ENCODE results near the gene RNU6-9.
A peak's percentile ranks its signal among the peaks of the same experiment; 100 is the strongest.
"Not testable (repeated sequence)": the region's sequence is repeated elsewhere in the genome, so short reads cannot be mapped to it uniquely, and the experiment has no call there.

RNU6-9 gene

GRCh38 chr19:892894-893689, at the start of gene RNU6-9, which contains the start of gene MED16:
Gene RNU6-9 (plus strand): TSS chr19:893484.
Gene MED16 (minus strand): TSS chr19:893187. CDS start chr19:891131, 2,056 bp downstream.
- Mint-ChIP-seq H3K4me1 (ENCODE audit: low read depth) (peaks cover 12% of the 10 kb centered on the region), H3K9me3 (no peaks in the 10 kb centered on the region), H3K4me3 (peak within 1 kb of the TSS; percentile 90), H3K27ac (peak within 1 kb of the TSS; percentile 99), H3K36me3 (ENCODE audit: low read depth) (peaks cover 26% of the 10 kb centered on the region), H3K27me3 (ENCODE audit: low read depth) (peaks cover 3% of the 10 kb centered on the region)
- peak; percentile 88 for DNase-seq (ENCODE audit: low spot score)

- DNase-seq (ENCODE audit: low spot score) = no peak
- no peak overlapping the region for H3K4me3 Mint-ChIP-seq
- no peak overlapping the region for H3K27ac Mint-ChIP-seq
- no peaks in the 10 kb centered on the region for H3K4me1 Mint-ChIP-seq (ENCODE audit: low read depth)
- H3K36me3 Mint-ChIP-seq (ENCODE audit: low read depth) = no peaks in the 10 kb centered on the region
- no peaks in the 10 kb centered on the region for H3K9me3 Mint-ChIP-seq
- peaks cover 16% of the 10 kb centered on the region for H3K27me3 Mint-ChIP-seq (ENCODE audit: low read depth)
Measured at GRCh38 chr19:843836-844545, 49.3 kb upstream of the RNU6-9 start.

DNA sequence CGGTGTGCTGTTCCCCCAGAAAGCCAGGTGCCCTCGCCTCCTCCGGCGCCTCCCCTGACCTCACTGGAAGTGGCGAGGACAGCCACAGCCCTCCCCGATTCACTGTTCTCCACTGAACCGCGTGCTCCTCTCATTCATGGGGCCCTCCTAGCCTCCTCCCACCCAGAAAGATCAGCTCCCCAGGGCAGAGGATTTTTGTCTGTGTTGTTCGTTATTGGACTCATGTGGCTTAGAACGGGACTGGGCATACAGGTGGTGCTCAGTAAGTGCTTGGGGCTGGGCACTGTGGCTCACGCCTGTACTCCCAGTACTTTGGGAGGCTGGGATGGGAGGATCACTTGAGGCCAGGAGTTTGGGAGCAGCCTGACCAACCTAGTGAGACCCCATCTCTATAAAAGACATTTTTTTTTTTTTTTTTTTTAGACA, 48.7 kb upstream of the RNU6-9 start:
- DNase-seq (ENCODE audit: low spot score) = no peak
- no peaks in the 10 kb centered on the region for H3K36me3 Mint-ChIP-seq (ENCODE audit: low read depth)
- H3K27me3 Mint-ChIP-seq (ENCODE audit: low read depth) = peaks cover 16% of the 10 kb centered on the region
- H3K4me3 Mint-ChIP-seq = no peak overlapping the region
- H3K9me3 Mint-ChIP-seq = no peaks in the 10 kb centered on the region
- no peak overlapping the region for H3K27ac Mint-ChIP-seq
- H3K4me1 Mint-ChIP-seq (ENCODE audit: low read depth) = no peaks in the 10 kb centered on the region

DNA sequence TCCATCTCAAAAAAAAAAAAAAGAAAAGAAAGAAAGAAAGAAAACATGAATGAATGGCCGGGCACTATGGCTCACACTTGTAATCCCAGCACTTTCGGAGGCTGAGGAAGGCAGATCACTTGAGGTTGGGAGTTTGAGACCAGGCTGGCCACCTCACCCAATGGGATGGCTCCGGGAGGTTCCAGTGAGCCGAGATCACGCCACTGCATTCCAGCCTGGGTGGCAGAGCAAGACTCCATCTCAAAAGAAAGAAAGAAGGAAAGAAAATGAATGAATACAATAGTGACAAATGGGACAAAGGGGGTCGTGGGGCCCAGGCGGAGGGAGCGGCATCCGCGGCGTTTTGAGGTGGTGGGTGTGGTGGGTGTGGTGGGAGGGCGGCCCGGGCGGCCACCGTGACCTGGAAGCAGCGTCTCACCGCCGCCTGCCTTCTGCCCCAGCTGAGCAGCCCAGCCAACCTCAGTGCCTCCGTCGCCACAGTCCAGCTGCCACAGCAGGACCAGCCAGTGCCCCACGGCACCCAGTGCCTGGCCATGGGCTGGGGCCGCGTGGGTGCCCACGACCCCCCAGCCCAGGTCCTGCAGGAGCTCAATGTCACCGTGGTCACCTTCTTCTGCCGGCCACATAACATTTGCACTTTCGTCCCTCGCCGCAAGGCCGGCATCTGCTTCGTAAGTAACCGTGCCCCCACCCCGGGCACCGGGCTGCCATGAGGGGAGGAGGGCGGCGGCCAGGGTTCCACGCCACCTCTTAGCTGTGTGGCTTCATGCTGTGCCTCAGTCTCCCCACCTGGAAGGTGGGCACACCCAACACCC, 47.4 kb upstream of the RNU6-9 start:
- Mint-ChIP-seq H3K4me3 (no peak overlapping the region), H3K4me1 (ENCODE audit: low read depth) (no peaks in the 10 kb centered on the region), H3K27ac (no peak overlapping the region), H3K36me3 (ENCODE audit: low read depth) (no peaks in the 10 kb centered on the region), H3K27me3 (ENCODE audit: low read depth) (peaks cover 16% of the 10 kb centered on the region), H3K9me3 (no peaks in the 10 kb centered on the region)
- DNase-seq (ENCODE audit: low spot score) = no peak

GRCh38 chr19:848386-848921, 44.8 kb upstream of the RNU6-9 start:
- H3K4me1 Mint-ChIP-seq (ENCODE audit: low read depth) = no peaks in the 10 kb centered on the region
- no peak for DNase-seq (ENCODE audit: low spot score)
- H3K27ac Mint-ChIP-seq = no peak overlapping the region
- no peak overlapping the region for H3K4me3 Mint-ChIP-seq
- H3K9me3 Mint-ChIP-seq = no peaks in the 10 kb centered on the region
- H3K27me3 Mint-ChIP-seq (ENCODE audit: low read depth) = peaks cover 9% of the 10 kb centered on the region
- no peaks in the 10 kb centered on the region for H3K36me3 Mint-ChIP-seq (ENCODE audit: low read depth)

DNA sequence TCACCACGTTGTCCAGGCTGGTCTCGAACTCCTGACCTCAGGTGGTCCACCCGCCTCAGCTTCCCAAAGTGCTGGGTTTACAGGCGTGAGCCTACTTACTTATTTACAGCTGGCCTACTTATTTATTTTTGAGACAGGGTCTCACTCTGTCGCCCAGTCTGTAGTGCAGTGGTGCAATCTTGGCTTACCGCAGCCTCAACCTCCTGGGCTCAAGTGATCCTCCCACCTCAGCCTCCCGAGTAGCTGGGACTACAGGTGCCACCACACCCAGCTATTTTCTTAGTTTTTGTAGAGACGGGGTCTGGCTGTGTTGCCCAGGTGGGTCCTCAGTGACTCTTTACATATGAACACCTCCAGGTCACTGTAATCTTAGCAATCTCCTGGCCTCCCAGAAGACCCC, 44.1 kb upstream of the RNU6-9 start:
- DNase-seq (ENCODE audit: low spot score); H3K4me1 Mint-ChIP-seq (ENCODE audit: low read depth); H3K4me3 Mint-ChIP-seq; H3K9me3 Mint-ChIP-seq; H3K27ac Mint-ChIP-seq; H3K36me3 Mint-ChIP-seq (ENCODE audit: low read depth): not testable (repeated sequence)
- peaks cover 12% of the 10 kb centered on the region for H3K27me3 Mint-ChIP-seq (ENCODE audit: low read depth)

DNA sequence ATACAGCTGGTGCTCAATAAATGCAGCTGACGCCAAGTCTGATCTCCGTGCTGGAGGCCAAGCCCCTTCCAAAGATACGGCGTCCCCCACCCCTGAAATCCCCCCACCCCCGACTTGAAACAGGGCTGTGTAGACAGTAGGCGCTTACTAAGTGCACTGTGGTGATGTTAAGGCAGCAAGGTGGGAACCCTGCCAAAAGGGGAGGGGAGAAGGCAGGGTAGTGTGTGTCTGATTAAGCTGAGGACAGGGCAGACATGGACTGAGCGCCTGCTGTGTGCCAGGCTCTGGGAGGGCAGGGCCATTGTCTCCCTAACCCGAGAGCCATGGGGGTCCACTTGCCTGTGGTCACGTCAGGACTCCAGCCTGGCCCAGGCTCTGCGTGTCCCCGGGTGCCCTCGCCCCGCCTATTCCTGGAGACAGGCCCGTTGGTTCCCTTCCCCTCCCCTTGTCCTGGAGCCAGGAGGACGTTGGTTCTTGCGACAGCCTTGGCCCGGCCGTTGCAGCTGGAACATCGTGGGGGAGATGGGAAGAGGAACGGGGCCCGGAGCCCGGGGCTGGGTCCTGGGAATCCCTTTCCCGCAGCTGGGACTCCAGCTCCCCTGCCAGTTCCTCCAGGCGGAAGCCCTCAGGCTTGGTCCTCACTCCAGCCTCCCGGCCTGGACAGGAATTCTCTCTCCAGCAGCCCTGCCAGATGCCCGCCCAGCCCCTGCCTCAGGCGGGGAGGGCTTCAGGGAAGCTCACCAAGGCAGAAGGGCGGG, 42.9 kb upstream of the RNU6-9 start:
- H3K4me3 Mint-ChIP-seq = no peak overlapping the region
- peaks cover 9% of the 10 kb centered on the region for H3K27me3 Mint-ChIP-seq (ENCODE audit: low read depth)
- H3K36me3 Mint-ChIP-seq (ENCODE audit: low read depth) = no peaks in the 10 kb centered on the region
- H3K4me1 Mint-ChIP-seq (ENCODE audit: low read depth) = no peaks in the 10 kb centered on the region
- DNase-seq (ENCODE audit: low spot score) = no peak
- H3K9me3 Mint-ChIP-seq = no peaks in the 10 kb centered on the region
- H3K27ac Mint-ChIP-seq = no peak overlapping the region

DNA sequence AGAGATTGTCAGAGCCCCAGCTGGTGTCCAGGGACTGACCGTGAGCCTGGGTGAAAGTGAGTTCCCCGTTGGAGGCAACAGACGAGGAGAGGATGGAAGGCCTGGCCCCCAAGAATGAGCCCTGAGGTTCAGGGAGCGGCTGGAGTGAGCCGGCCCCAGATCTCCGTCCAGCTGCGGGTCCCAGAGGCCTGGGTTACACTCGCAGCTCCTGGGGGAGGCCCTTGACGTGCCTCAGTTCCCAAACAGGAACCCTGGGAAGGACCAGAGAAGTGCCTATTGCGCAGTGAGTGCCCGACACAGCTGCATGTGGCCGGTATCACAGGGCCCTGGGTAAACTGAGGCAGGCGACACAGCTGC, 42.3 kb upstream of the RNU6-9 start:
- peaks cover 5% of the 10 kb centered on the region for H3K27me3 Mint-ChIP-seq (ENCODE audit: low read depth)
- H3K4me3 Mint-ChIP-seq = no peak overlapping the region
- H3K27ac Mint-ChIP-seq = no peak overlapping the region
- no peak for DNase-seq (ENCODE audit: low spot score)
- no peaks in the 10 kb centered on the region for H3K4me1 Mint-ChIP-seq (ENCODE audit: low read depth)
- no peaks in the 10 kb centered on the region for H3K36me3 Mint-ChIP-seq (ENCODE audit: low read depth)
- no peaks in the 10 kb centered on the region for H3K9me3 Mint-ChIP-seq

DNA sequence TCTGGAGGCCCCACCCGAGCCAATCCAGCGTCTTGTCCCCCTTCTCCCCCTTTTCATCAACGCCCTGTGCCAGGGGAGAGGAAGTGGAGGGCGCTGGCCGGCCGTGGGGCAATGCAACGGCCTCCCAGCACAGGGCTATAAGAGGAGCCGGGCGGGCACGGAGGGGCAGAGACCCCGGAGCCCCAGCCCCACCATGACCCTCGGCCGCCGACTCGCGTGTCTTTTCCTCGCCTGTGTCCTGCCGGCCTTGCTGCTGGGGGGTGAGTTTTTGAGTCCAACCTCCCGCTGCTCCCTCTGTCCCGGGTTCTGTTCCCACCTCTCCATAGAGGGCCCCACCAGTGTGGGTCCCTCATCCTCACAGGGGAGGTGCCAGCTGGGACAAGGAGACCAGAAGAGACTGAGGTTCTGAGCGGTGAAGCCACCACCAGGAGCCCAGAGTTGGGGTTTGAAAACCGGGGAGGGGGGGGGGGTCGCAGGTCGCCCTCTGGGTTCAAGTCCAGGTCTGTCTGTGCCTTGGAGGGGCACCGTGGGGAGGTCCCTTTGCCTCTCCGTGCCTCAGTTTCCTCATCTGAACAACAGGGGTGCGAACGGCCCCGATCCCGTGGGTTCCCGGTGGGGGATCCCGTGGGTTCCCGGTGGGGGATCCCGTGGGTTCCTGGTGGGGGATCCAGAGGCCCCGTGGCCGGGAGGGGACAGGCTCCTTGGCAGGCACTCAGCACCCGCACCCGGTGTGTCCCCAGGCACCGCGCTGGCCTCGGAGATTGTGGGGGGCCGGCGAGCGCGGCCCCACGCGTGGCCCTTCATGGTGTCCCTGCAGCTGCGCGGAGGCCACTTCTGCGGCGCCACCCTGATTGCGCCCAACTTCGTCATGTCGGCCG, 40.9 kb upstream of the RNU6-9 start, which contains the start of gene ELANE:
Gene ELANE (plus strand): TSS at position 168 of the 878 bp plus-strand sequence. CDS start 26 bp downstream, at position 194.
- no peak within 1 kb of the TSS for H3K27ac Mint-ChIP-seq
- H3K27me3 Mint-ChIP-seq (ENCODE audit: low read depth) = peaks cover 3% of the 10 kb centered on the region
- DNase-seq (ENCODE audit: low spot score) = no peak
- no peaks in the 10 kb centered on the region for H3K4me1 Mint-ChIP-seq (ENCODE audit: low read depth)
- H3K4me3 Mint-ChIP-seq = no peak within 1 kb of the TSS
- H3K9me3 Mint-ChIP-seq = no peaks in the 10 kb centered on the region
- H3K36me3 Mint-ChIP-seq (ENCODE audit: low read depth) = no peaks in the 10 kb centered on the region

- no peaks in the 10 kb centered on the region for H3K36me3 Mint-ChIP-seq (ENCODE audit: low read depth)
- no peak for DNase-seq (ENCODE audit: low spot score)
- H3K27me3 Mint-ChIP-seq (ENCODE audit: low read depth) = peaks cover 5% of the 10 kb centered on the region
- H3K9me3 Mint-ChIP-seq = no peaks in the 10 kb centered on the region
- H3K4me3 Mint-ChIP-seq = no peak overlapping the region
- no peak overlapping the region for H3K27ac Mint-ChIP-seq
- peaks cover 2% of the 10 kb centered on the region for H3K4me1 Mint-ChIP-seq (ENCODE audit: low read depth)
Measured at GRCh38 chr19:853014-853585, 40.2 kb upstream of the RNU6-9 start.

- H3K4me3 Mint-ChIP-seq; H3K27me3 Mint-ChIP-seq (ENCODE audit: low read depth); H3K4me1 Mint-ChIP-seq (ENCODE audit: low read depth); H3K36me3 Mint-ChIP-seq (ENCODE audit: low read depth); DNase-seq (ENCODE audit: low spot score); H3K27ac Mint-ChIP-seq; H3K9me3 Mint-ChIP-seq: not testable (repeated sequence)
Measured at GRCh38 chr19:853614-854220, 39.6 kb upstream of the RNU6-9 start.

- H3K27me3 Mint-ChIP-seq (ENCODE audit: low read depth) = peaks cover 9% of the 10 kb centered on the region
- no peak overlapping the region for H3K4me3 Mint-ChIP-seq
- DNase-seq (ENCODE audit: low spot score) = no peak
- no peaks in the 10 kb centered on the region for H3K36me3 Mint-ChIP-seq (ENCODE audit: low read depth)
- H3K4me1 Mint-ChIP-seq (ENCODE audit: low read depth) = peaks cover 2% of the 10 kb centered on the region
- no peak overlapping the region for H3K27ac Mint-ChIP-seq
- no peaks in the 10 kb centered on the region for H3K9me3 Mint-ChIP-seq
Measured at GRCh38 chr19:854549-854948, 38.7 kb upstream of the RNU6-9 start.

Measured in T-helper 2 cell treated with Interferon-gamma antibody and Interleukin-4, amounts not matched to agents 5 μg/mL and 100 μg/mL, for 36 hours (primary cell).